Urothelium cell line (cell line): ENCODE data around the gene RPL23.
A peak's percentile ranks its signal among the peaks of the same experiment; 100 is the strongest.

Source experiments
- DNase-seq: peaks from one replicate; pipeline ENCODE4 v3.0.0; 2011; ENCODE audit warnings: low spot score, mixed read lengths
- FAIRE-seq: peaks from 2 replicates; lab custom pipeline; 2011; peaks lifted over from hg19 to GRCh38; lab: Jason Lieb, UNC

Gene RPL23

GRCh38 chr17:38800237-38800760 is 53.2 kb downstream of the RPL23 start:
- DNase-seq (no peak), FAIRE-seq (no peak)

GRCh38 chr17:38799501-38800236 is 53.9 kb downstream of the RPL23 start, which contains the start of gene PIP4K2B:
TSS of gene PIP4K2B (minus strand) at chr17:38799556. CDS start at chr17:38799424, 132 bp downstream.
- no peak for FAIRE-seq
- DNase-seq, result peak; percentile 98

GRCh38 chr17:38798614-38799500 is 54.7 kb downstream of the RPL23 start:
- FAIRE-seq (no peak), DNase-seq (peak; percentile 59)
